ENCODE results near the gene PLGRKT.
"Not testable (repeated sequence)": the region's sequence is repeated elsewhere in the genome, so short reads cannot be mapped to it uniquely, and the experiment has no call there.

PLGRKT gene

DNA sequence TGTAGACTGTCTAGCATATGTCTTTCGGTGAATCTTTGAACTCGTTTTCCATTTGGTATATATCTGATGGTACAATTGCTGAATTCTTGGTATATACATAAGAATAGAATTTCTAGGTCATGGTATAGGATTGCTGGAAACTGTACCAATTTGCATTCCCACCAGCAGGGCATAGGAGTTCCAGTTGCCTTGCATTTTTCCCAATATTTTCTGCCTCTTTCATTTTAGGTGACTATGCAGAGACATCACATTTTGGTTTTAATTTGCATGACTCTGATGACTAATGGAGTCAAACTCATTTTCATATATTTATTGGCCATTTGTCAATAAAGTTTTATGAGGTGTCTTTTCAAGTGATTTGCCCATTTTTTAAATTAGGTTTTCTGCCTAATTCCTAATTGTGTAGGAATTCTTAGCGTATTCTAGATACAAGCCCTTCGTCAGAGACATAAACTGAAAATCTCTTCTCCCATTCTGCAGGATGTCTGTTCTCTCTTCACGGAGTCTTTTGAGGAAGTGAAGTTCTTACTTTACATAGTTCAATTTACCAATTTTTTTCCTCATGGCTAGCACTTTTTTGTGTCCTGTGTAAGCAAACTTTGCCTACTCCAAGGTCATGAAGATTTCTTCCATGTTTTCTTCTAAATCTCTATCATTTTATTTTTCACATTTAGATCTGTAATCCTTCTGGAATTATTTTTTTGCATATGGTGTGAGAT lies 43.8 kb upstream of the PLGRKT start:
- no peak overlapping the region for H3K4me3 Mint-ChIP-seq
- no peaks in the 10 kb centered on the region for H3K36me3 Mint-ChIP-seq (ENCODE audit: low read depth)
- no peaks in the 10 kb centered on the region for H3K27me3 Mint-ChIP-seq (ENCODE audit: low read depth, poor library complexity)
- H3K9me3 Mint-ChIP-seq = peaks cover 13% of the 10 kb centered on the region
- TF ChIP-seq, protein P1, sequence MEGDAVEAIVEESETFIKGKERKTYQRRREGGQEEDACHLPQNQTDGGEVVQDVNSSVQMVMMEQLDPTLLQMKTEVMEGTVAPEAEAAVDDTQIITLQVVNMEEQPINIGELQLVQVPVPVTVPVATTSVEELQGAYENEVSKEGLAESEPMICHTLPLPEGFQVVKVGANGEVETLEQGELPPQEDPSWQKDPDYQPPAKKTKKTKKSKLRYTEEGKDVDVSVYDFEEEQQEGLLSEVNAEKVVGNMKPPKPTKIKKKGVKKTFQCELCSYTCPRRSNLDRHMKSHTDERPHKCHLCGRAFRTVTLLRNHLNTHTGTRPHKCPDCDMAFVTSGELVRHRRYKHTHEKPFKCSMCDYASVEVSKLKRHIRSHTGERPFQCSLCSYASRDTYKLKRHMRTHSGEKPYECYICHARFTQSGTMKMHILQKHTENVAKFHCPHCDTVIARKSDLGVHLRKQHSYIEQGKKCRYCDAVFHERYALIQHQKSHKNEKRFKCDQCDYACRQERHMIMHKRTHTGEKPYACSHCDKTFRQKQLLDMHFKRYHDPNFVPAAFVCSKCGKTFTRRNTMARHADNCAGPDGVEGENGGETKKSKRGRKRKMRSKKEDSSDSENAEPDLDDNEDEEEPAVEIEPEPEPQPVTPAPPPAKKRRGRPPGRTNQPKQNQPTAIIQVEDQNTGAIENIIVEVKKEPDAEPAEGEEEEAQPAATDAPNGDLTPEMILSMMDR (IDR thresholded peaks at IDR 0.05) = no peak
- DNase-seq = no peak
- no peaks in the 10 kb centered on the region for H3K4me1 Mint-ChIP-seq
- H3K27ac Mint-ChIP-seq = no peak overlapping the region

DNA sequence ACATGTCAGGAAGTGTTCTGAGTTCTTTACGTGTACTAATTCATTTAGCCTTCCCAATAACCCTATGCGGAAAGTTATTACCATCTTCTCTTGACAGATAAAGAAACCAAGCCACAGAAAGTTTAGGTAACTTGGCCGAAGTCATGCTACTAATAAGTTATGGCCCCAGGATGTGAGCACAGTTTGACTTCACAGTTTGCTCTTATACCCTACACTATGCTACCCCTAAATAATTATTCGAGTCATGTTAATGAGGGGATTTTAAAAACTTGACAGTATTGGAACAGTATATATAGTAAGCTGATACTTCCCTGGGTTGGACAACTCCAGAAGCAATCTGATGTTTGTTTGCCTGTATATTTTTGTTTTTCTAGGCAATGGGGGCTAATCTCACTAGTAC lies 43.2 kb upstream of the PLGRKT start:
- Mint-ChIP-seq H3K9me3 (peaks cover 18% of the 10 kb centered on the region), H3K27ac (no peak overlapping the region), H3K4me1 (no peaks in the 10 kb centered on the region), H3K27me3 (ENCODE audit: low read depth, poor library complexity) (no peaks in the 10 kb centered on the region), H3K36me3 (ENCODE audit: low read depth) (no peaks in the 10 kb centered on the region), H3K4me3 (no peak overlapping the region)
- TF ChIP-seq, protein P1 (IDR thresholded peaks at IDR 0.05) = no peak
- no peak for DNase-seq

DNA sequence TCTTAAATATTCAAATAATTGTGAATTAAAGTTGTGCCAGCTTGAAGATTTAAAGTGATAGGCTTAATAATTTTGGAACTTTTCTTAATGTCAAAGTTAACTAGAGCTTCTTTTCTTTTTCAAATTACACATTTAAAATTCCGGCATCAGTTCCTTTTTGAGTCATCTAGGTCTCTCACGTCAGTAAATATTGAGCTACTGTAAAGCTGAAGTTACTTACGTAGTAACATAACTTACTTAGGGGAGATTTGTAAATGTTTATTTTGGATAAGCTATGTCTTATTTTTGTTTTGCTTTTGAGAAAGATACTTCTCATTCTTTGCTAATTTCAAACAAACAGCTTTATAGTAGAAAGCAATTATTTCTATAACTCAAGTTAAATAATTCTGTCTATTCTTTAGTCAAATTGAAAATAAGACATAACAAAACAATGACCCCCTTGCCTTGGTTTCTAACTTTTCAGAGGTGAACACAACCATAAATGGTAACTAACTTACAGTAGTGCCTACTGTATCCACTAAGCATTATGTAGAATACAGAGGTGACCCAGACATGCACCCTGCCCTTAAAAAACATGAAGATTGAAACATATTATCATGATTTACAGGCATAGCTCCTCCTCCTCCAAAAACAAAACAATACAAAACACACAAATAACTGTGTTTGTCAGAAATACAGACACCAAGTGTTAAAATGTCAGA lies 42.4 kb upstream of the PLGRKT start:
- DNase-seq = no peak
- no peaks in the 10 kb centered on the region for H3K36me3 Mint-ChIP-seq (ENCODE audit: low read depth)
- no peak overlapping the region for H3K4me3 Mint-ChIP-seq
- TF ChIP-seq, protein P1 (IDR thresholded peaks at IDR 0.05) = no peak
- peaks cover 23% of the 10 kb centered on the region for H3K9me3 Mint-ChIP-seq
- H3K27ac Mint-ChIP-seq = no peak overlapping the region
- H3K4me1 Mint-ChIP-seq = no peaks in the 10 kb centered on the region
- no peaks in the 10 kb centered on the region for H3K27me3 Mint-ChIP-seq (ENCODE audit: low read depth, poor library complexity)

DNA sequence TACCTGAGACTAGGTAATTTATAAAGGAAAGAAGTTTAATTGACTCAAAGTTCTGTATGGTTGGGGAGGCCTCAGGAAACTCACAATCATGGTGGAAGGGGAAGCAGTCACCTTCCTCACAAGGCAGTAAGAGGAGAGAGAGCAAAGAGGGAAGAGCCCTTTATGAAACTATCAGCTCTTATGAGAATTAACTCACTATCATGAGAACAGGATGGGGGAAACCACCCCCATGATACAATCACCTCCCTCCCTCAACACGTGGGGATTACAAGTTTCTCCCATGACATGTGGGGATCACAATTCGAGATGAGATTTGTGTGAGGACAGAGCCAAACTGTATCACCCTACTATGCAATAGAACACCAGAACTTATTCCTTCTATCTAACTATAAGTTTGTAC lies 40.5 kb upstream of the PLGRKT start:
- TF ChIP-seq, protein P1 (IDR thresholded peaks at IDR 0.05) = no peak
- DNase-seq = no peak
- Mint-ChIP-seq H3K27ac (no peak overlapping the region), H3K27me3 (ENCODE audit: low read depth, poor library complexity) (peaks cover 4% of the 10 kb centered on the region), H3K4me3 (no peak overlapping the region), H3K9me3 (peaks cover 30% of the 10 kb centered on the region), H3K36me3 (ENCODE audit: low read depth) (no peaks in the 10 kb centered on the region), H3K4me1 (no peaks in the 10 kb centered on the region)

DNA sequence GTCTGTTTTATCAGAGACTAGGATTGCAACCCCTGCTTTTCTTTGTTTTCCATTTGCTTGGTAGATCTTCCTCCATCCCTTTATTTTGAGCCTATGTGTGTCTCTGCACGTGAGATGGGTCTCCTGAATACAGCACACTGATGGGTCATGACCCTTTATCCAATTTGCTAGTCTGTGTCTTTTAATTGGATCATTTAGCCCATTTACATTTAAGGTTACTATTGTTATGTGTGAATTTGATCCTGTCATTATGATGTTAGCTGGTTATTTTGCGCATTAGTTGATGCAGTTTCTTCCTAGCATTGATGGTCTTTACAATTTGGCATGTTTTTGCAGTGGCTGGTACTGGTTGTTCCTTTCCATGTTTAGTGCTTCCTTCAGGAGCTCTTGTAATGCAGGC lies 37.9 kb upstream of the PLGRKT start:
- not testable (repeated sequence) for H3K4me3 Mint-ChIP-seq; DNase-seq; H3K27ac Mint-ChIP-seq; H3K27me3 Mint-ChIP-seq (ENCODE audit: low read depth, poor library complexity); H3K4me1 Mint-ChIP-seq; H3K36me3 Mint-ChIP-seq (ENCODE audit: low read depth)
- H3K9me3 Mint-ChIP-seq = peaks cover 30% of the 10 kb centered on the region

DNA sequence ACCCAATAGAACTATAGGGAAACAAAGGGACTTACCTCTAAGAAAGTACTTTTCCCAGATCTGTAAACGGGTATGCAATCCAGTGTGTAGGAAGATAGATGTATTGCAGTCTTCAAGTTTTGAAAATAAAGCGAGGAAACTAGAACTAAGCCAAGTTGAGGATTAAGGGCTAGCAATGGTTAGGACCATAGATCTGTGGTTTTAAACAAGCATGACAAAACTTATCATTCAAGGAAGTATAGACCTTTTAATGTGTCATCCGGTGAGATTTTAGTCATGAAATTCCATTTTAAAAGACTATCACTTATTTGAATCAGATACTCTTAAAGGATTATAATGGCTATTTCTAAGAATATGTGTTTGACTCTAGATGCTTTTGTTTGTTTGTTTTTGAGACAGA lies 33.1 kb upstream of the PLGRKT start:
- TF ChIP-seq, protein P1 (IDR thresholded peaks at IDR 0.05) = no peak
- peaks cover 8% of the 10 kb centered on the region for H3K27me3 Mint-ChIP-seq (ENCODE audit: low read depth, poor library complexity)

More for the DNA sequence above, 33.1 kb upstream of the PLGRKT start:
- Mint-ChIP-seq H3K4me1 (no peaks in the 10 kb centered on the region), H3K27ac (no peak overlapping the region), H3K9me3 (peaks cover 12% of the 10 kb centered on the region), H3K4me3 (no peak overlapping the region), H3K36me3 (ENCODE audit: low read depth) (no peaks in the 10 kb centered on the region)
- DNase-seq = no peak
